PC-9 (cell line): ENCODE data around the gene EPB41L4A. TPM values are rescaled to one million over a fixed set of nuclear protein-coding genes. Genes with fewer than 3 reads are reported as not detected.

ENCODE experiments used
- BruUV-seq: library from RNA; stranded (reverse); fragments of 400-500 nt; replicated peaks from 2 replicates; lab custom pipeline; 2021; lab: Mats Ljungman, UMichigan
- CTCF ChIA-PET: fragments of 300-600 bp; sonication (Branson Sonifier 250); formaldehyde crosslinking; loops from one replicate; lab custom pipeline; 2022; ENCODE audit warnings: antibody characterized with exemption; lab: Charles Lee
- POLR2A ChIA-PET: fragments of 300-600 bp; sonication (Branson Sonifier 250); formaldehyde crosslinking; loops from one replicate; lab custom pipeline; 2022; ENCODE audit warnings: antibody characterized with exemption; ENCODE audit not compliant: unreplicated experiment; lab: Charles Lee
- DNase-seq, 2 experiments: peaks; one replicate each; pipeline versions ENCODE4 v3.0.0 to v3.0.0-alpha.2; 2015 to 2022; ENCODE audit warnings: mixed read lengths in 1 of 2
- H2AFZ ChIP-seq: fragments of 200-600 bp; sonication (generic); 2 replicates; pipeline ENCODE4 v1.8.1; 2017; ENCODE audit warnings: antibody characterized with exemption
- H3F3A ChIP-seq: fragments of 200-600 bp; sonication (generic); 2 replicates; pipeline ENCODE4 v1.8.1; 2017; ENCODE audit warnings: antibody characterized with exemption, mild to moderate bottlenecking, low read depth; ENCODE audit not compliant: insufficient read depth
- H3K27ac ChIP-seq: fragments of 200-600 bp; sonication (generic); 2 replicates; pipeline ENCODE4 v1.6.1; 2016; ENCODE audit warnings: mixed run types
- H3K27me3 ChIP-seq: fragments of 200-600 bp; sonication (generic); 2 replicates; pipeline ENCODE4 v1.6.1; 2016; ENCODE audit warnings: low read depth, mixed run types; ENCODE audit not compliant: insufficient read depth
- H3K36me3 ChIP-seq: fragments of 200-600 bp; sonication (generic); 2 replicates; pipeline ENCODE4 v1.6.1; 2016; ENCODE audit warnings: low read depth, mixed run types
- H3K4me1 ChIP-seq: fragments of 200-600 bp; sonication (generic); replicated peaks from 2 replicates; pipeline ENCODE4 v1.6.1; 2016; ENCODE audit warnings: mixed run types; ENCODE audit not compliant: insufficient read depth
- H3K4me2 ChIP-seq: fragments of 200-600 bp; sonication (generic); 2 replicates; pipeline ENCODE4 v1.6.1; 2017; ENCODE audit warnings: mixed run types
- H3K4me3 ChIP-seq: fragments of 200-600 bp; sonication (generic); 2 replicates; pipeline ENCODE4 v1.6.1; 2016; ENCODE audit warnings: mixed run types
- H3K79me2 ChIP-seq: fragments of 200-600 bp; sonication (generic); 2 replicates; pipeline ENCODE4 v1.6.1; 2017; ENCODE audit warnings: low read depth, mixed run types
- H3K9me2 ChIP-seq: fragments of 200-600 bp; sonication (generic); 2 replicates; pipeline ENCODE4 v1.8.1; 2017; ENCODE audit warnings: mild to moderate bottlenecking; ENCODE audit not compliant: insufficient read depth
- H3K9me3 ChIP-seq: fragments of 200-600 bp; sonication (generic); 2 replicates; pipeline ENCODE4 v1.8.1; 2016; ENCODE audit warnings: low read depth; ENCODE audit not compliant: insufficient read depth
- H4K20me1 ChIP-seq: fragments of 200-600 bp; sonication (generic); 2 replicates; pipeline ENCODE4 v1.8.1; 2017; ENCODE audit not compliant: insufficient read depth
- CTCF ChIP-seq: fragments of 200-600 bp; sonication (generic); conservative IDR thresholded peaks from 2 replicates; pipeline ENCODE4 v1.6.1; 2017; ENCODE audit warnings: mixed run types, antibody characterized with exemption, mild to moderate bottlenecking, moderate library complexity
- EZH2 ChIP-seq: fragments of 200-600 bp; sonication (generic); IDR thresholded peaks from 2 replicates; pipeline ENCODE4 v1.8.0; 2017; ENCODE audit warnings: antibody characterized with exemption, low read depth
- intact Hi-C: fragments of 100-400 bp; cut with micrococcal nuclease; formaldehyde crosslinking; loops from one replicate; pipeline ENCODE4 v1.10.0; 2022; ENCODE audit not compliant: unreplicated experiment
- total RNA-seq: library from RNA; stranded (reverse); gene quantifications from 2 replicates; pipeline ENCODE4 v1.2.3, GENCODE V29; 2021

Gene EPB41L4A
- total RNA-seq, 1 experiment from 2014 or later, result 9.4 TPM

- CTCF ChIA-PET, result no interaction called here
Observed at GRCh38 chr5:112156211-112156610, 262.9 kb downstream of the EPB41L4A start.

GRCh38 chr5:112154940-112155686 is 264.0 kb downstream of the EPB41L4A start:
- CTCF ChIA-PET, result no interaction called here
- POLR2A ChIA-PET, result no interaction called here
- no peak for TF ChIP-seq EZH2
- no peak for TF ChIP-seq CTCF
- Histone ChIP-seq H3K4me2 (no peak overlapping the region), H3F3A (no peaks in the 10 kb centered on the region), H3K79me2 (no peaks in the 10 kb centered on the region), H3K4me1 (no peaks in the 10 kb centered on the region), H3K9me2 (no peaks in the 10 kb centered on the region; the same call in 1 of the 2 replicates), H3K27ac (no peak overlapping the region), H4K20me1 (no peaks in the 10 kb centered on the region), H3K36me3 (no peaks in the 10 kb centered on the region), H3K4me3 (no peak overlapping the region), H3K9me3 (no peaks in the 10 kb centered on the region), H3K27me3 (no peaks in the 10 kb centered on the region), H2AFZ (no peak overlapping the region)
- intact Hi-C loops, result no loop called here
- no peak for DNase-seq
- BruUV-seq, result no TSS peak

More at GRCh38 chr5:112156211-112156610, 262.9 kb downstream of the EPB41L4A start:
- Histone ChIP-seq H3K27me3 (no peaks in the 10 kb centered on the region), H3K9me3 (no peaks in the 10 kb centered on the region), H3K27ac (no peak overlapping the region), H3K4me2 (no peak overlapping the region), H3K9me2 (no peaks in the 10 kb centered on the region; the same call in 1 of the 2 replicates), H2AFZ (no peak overlapping the region), H3F3A (no peaks in the 10 kb centered on the region), H3K79me2 (peaks cover 6% of the 10 kb centered on the region), H3K4me3 (no peak overlapping the region), H3K36me3 (no peaks in the 10 kb centered on the region), H4K20me1 (no peaks in the 10 kb centered on the region), H3K4me1 (no peaks in the 10 kb centered on the region)
- DNase-seq, result no peak
- BruUV-seq, result no TSS peak
- POLR2A ChIA-PET, result no interaction called here
- TF ChIP-seq CTCF (no peak), EZH2 (no peak)
- intact Hi-C loops, result no loop called here

- H3K36me3 ChIP-seq, result no peaks in the 10 kb centered on the region
- POLR2A ChIA-PET, result no interaction called here
- no peaks in the 10 kb centered on the region for H4K20me1 ChIP-seq
- H3K4me3 ChIP-seq, result no peak overlapping the region
- H3K79me2 ChIP-seq, result no peaks in the 10 kb centered on the region
- intact Hi-C loops, result loop anchor here (5.0 kb wide), 2 partner anchors 617 to 1392 kb away; no protein-coding TSS in a partner anchor
- no peaks in the 10 kb centered on the region for H3K9me3 ChIP-seq
- no peak overlapping the region for H3K27ac ChIP-seq
- no peak overlapping the region for H2AFZ ChIP-seq
- H3F3A ChIP-seq, result no peaks in the 10 kb centered on the region
- no peak for TF ChIP-seq EZH2
- TF ChIP-seq CTCF, result no peak
- no peaks in the 10 kb centered on the region for H3K9me2 ChIP-seq
- CTCF ChIA-PET, result no interaction called here
- H3K4me1 ChIP-seq, result no peaks in the 10 kb centered on the region
- DNase-seq, result no peak
- H3K4me2 ChIP-seq, result no peak overlapping the region
- BruUV-seq, result no TSS peak
- no peaks in the 10 kb centered on the region for H3K27me3 ChIP-seq
Observed at GRCh38 chr5:112149727-112150126, 269.4 kb downstream of the EPB41L4A start.
